ENCODE measurements around the gene ANKIB1.

- TF ChIP-seq CTCF (IDR thresholded peaks at IDR 0.05; ENCODE audit: insufficient read depth, low read length) (no peak), REST (IDR thresholded peaks at IDR 0.05; ENCODE audit: insufficient replicate concordance, low read depth) (no peak), POLR2AphosphoS5 (IDR thresholded peaks at IDR 0.05; ENCODE audit: low read depth) (no peak), GABPA (IDR thresholded peaks at IDR 0.05; ENCODE audit: low read depth) (no peak)
Measured at GRCh38 chr7:92230547-92230946, 15.2 kb upstream of the ANKIB1 start.

Measured in HL-60 (cell line).